HepG2 (cell line): ENCODE measurements around the gene IL17C. TPM values are rescaled to one million over a fixed set of nuclear protein-coding genes. Genes with fewer than 3 reads are reported as not detected.
A peak's percentile ranks its signal among the peaks of the same experiment; 100 is the strongest.

Experiments used
- FOXA3 ChIP-seq: IDR thresholded peaks from 2 replicates; pipeline ENCODE4 v1.6.1; 2016; ENCODE audit warnings: missing genetic modification reagents, missing compliant biosample characterization
- HMG20A ChIP-seq: IDR thresholded peaks from 2 replicates; pipeline ENCODE4 v1.6.1; 2016; ENCODE audit warnings: borderline replicate concordance
- IKZF1 ChIP-seq: fragments of 450-650 bp; IDR thresholded peaks from 2 replicates; pipeline ENCODE4 v1.7.1; 2016
- KDM5A ChIP-seq: fragments of 200-600 bp; sonication (generic); IDR thresholded peaks from 2 replicates; pipeline ENCODE4 v1.7.0; 2018; ENCODE audit warnings: antibody characterized with exemption, mild to moderate bottlenecking, low read length, borderline replicate concordance
- LCORL ChIP-seq, 2 experiments: fragments of 450-650 bp in 1 of 2; sonication (generic) in 1 of 2; formaldehyde crosslinking in 1 of 2; IDR thresholded peaks; 2 replicates each; pipeline versions ENCODE4 v1.5.0 to v1.6.1; 2017 to 2020; ENCODE audit warnings: antibody characterized with exemption in 1 of 2, missing genetic modification reagents in 1 of 2
- MBNL3 ChIP-seq: fragments of 250-450 bp; sonication (Bioruptor Pico); conservative IDR thresholded peaks from 2 replicates; pipeline ENCODE4 v1.8.0; 2022; ENCODE audit warnings: mild to moderate bottlenecking, inconsistent platforms
- NCOA1 ChIP-seq: sonication (generic); formaldehyde crosslinking; IDR thresholded peaks from 2 replicates; pipeline ENCODE4 v1.9.0; 2021; ENCODE audit warnings: missing genetic modification reagents
- SAP130 ChIP-seq: IDR thresholded peaks from 2 replicates; pipeline ENCODE4 v1.6.1; 2016; ENCODE audit warnings: low read depth
- SP2 ChIP-seq: sonication (generic); formaldehyde crosslinking; IDR thresholded peaks from 2 replicates; pipeline ENCODE4 v1.5.1; 2020; ENCODE audit warnings: mild to moderate bottlenecking, missing genetic modification reagents
- TCF12 ChIP-seq, 2 experiments: fragments of 450-650 bp in 1 of 2; sonication (generic) in 1 of 2; formaldehyde crosslinking in 1 of 2; IDR thresholded peaks; 2 replicates each; pipeline versions ENCODE4 v1.6.1 to v1.8.0; 2017 to 2022; ENCODE audit warnings: antibody characterized with exemption in 1 of 2, mild to moderate bottlenecking in 1 of 2, missing genetic modification reagents in 1 of 2, moderate library complexity in 1 of 2
- THYN1 ChIP-seq: sonication (generic); formaldehyde crosslinking; IDR thresholded peaks from 2 replicates; pipeline ENCODE4 v1.8.1; 2023; ENCODE audit warnings: low read depth, mild to moderate bottlenecking, moderate library complexity, missing genetic modification reagents, borderline replicate concordance
- TOE1 ChIP-seq: sonication (generic); formaldehyde crosslinking; IDR thresholded peaks from 2 replicates; pipeline ENCODE4 v1.4.0; 2020; ENCODE audit warnings: mild to moderate bottlenecking, missing genetic modification reagents
- XRCC5 ChIP-seq: fragments of 200-400 bp; formaldehyde crosslinking; optimal IDR thresholded peaks from 2 replicates; pipeline ENCODE3; 2017; ENCODE audit warnings: mild to moderate bottlenecking, low read length
- ZBTB21 ChIP-seq: sonication (generic); formaldehyde crosslinking; IDR thresholded peaks from 2 replicates; pipeline ENCODE4 v1.4.0; 2020; ENCODE audit warnings: missing genetic modification reagents
- ZNF224 ChIP-seq: sonication (generic); formaldehyde crosslinking; IDR thresholded peaks from 2 replicates; pipeline ENCODE4 v1.5.0; 2020; ENCODE audit warnings: mild to moderate bottlenecking, missing genetic modification reagents
- ZNF235 ChIP-seq: sonication (generic); formaldehyde crosslinking; IDR thresholded peaks from 2 replicates; pipeline ENCODE4 v1.8.1; 2023; ENCODE audit warnings: mild to moderate bottlenecking, missing genetic modification reagents, borderline replicate concordance
- ZNF383 ChIP-seq: sonication (generic); formaldehyde crosslinking; IDR thresholded peaks from 2 replicates; pipeline ENCODE4 v1.4.0; 2020; ENCODE audit warnings: missing genetic modification reagents, mild to moderate bottlenecking, borderline replicate concordance
- ZNF549 ChIP-seq: sonication (generic); formaldehyde crosslinking; IDR thresholded peaks from 2 replicates; pipeline ENCODE4 v1.5.0; 2020; ENCODE audit warnings: missing genetic modification reagents
- ZNF589 ChIP-seq: sonication (generic); formaldehyde crosslinking; conservative IDR thresholded peaks from 2 replicates; pipeline ENCODE4 v1.8.0; 2022; ENCODE audit warnings: mild to moderate bottlenecking, moderate library complexity, missing genetic modification reagents
- ZNF737 ChIP-seq: sonication (generic); formaldehyde crosslinking; IDR thresholded peaks from 2 replicates; pipeline ENCODE4 v1.5.0; 2020; ENCODE audit warnings: missing genetic modification reagents, mild to moderate bottlenecking, borderline replicate concordance
- ZNF761 ChIP-seq: sonication (generic); formaldehyde crosslinking; conservative IDR thresholded peaks from 2 replicates; pipeline ENCODE4 v1.4.0; 2020; ENCODE audit warnings: mild to moderate bottlenecking, missing genetic modification reagents
- ZNF790 ChIP-seq: sonication (generic); formaldehyde crosslinking; IDR thresholded peaks from 2 replicates; pipeline ENCODE4 v1.8.0; 2022; ENCODE audit warnings: missing genetic modification reagents, mild to moderate bottlenecking, borderline replicate concordance
- polyA plus RNA-seq, 8 experiments: library from polyadenylated mRNA; depleted of rRNA in 3 of 8; stranded (reverse) in 7 of 8; unstranded in 1 of 8; fragments of >200 nt; fragmentation: Illumina TruSeq in 4 of 8; extraction: Trizol in 4 of 8; gene quantifications; 2 replicates each; pipeline versions ENCODE4 v1.2.1 to v1.2.3, GENCODE V29; 2011 to 2016; ENCODE audit warnings: low read depth in 4 of 8, missing spikeins in 1 of 8, mixed read lengths in 1 of 8; ENCODE audit not compliant: insufficient read depth in 1 of 8
- total RNA-seq, 5 experiments: library from RNA; depleted of rRNA; stranded (reverse); fragments of >200 nt; fragmentation: Illumina TruSeq; extraction: Trizol; gene quantifications; 2 replicates each; pipeline ENCODE4 v1.2.3, GENCODE V29; 2016; ENCODE audit warnings: low read depth in 1 of 5
- TF ChIP-seq, protein P1 (sequence below): sonication (generic); formaldehyde crosslinking; IDR thresholded peaks from 2 replicates; pipeline ENCODE4 v1.8.1; 2023; ENCODE audit warnings: mild to moderate bottlenecking, inconsistent platforms, moderate library complexity, missing genetic modification reagents, borderline replicate concordance
- TF ChIP-seq, protein P2 (sequence below): sonication (generic); formaldehyde crosslinking; IDR thresholded peaks from 2 replicates; pipeline ENCODE4 v1.4.0; 2020; ENCODE audit warnings: missing genetic modification reagents
- TF ChIP-seq, protein P3 (sequence below): sonication (generic); formaldehyde crosslinking; IDR thresholded peaks from 2 replicates; pipeline ENCODE4 v1.5.0; 2020; ENCODE audit warnings: mild to moderate bottlenecking, missing genetic modification reagents

IL17C gene
- total and polyA plus RNA-seq, 2 of the 13 experiments (the other 11 are each of a cell fraction or from before 2014, with no cell fraction given): not detected

DNA sequence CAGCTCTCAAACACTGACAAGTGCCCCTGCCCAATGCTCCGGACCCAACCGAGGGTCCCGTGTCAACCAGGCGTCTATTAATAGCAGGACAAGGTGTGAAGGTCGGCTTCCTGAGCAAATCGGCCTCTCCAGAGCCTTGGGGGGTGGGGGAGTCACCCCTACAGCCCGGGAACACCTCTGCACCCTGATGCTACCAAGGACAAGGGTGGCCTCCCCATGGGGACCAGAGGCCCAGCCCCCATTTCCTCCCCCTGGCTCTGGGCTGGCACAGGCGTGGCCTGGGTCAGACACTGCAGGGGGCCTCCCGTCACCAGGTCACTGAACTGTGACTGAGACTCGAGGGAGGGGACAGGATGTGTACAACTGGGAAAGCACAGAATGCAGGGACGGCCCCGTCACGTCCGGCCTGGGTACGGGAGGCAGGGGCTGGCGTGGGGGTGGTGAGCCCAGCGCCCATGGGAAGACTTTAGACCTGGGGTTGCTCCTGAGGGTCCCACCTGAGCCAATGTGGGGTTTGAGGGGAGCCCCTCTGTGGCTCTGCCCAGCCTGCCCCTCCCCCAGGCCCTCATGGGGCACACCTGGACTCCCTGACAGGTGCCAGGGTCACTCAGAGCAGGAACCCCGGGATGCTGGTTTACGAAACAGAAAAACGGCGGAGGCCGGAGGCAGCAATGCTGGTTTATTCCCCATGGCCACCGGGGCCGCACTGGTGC is 13.1 kb downstream of the IL17C start (continued):
- TF ChIP-seq ZNF224 (CRISPR knock-in tag): no peak
- no peak for TF ChIP-seq IKZF1
- TF ChIP-seq ZNF589 (CRISPR knock-in tag): no peak
- no peak for TF ChIP-seq ZNF761 (CRISPR knock-in tag)
- no peak for TF ChIP-seq ZNF549 (CRISPR knock-in tag)
- TF ChIP-seq NCOA1 (CRISPR knock-in tag): peak; percentile 9; the same call in 1 of the 2 replicates
- TF ChIP-seq, protein P1, sequence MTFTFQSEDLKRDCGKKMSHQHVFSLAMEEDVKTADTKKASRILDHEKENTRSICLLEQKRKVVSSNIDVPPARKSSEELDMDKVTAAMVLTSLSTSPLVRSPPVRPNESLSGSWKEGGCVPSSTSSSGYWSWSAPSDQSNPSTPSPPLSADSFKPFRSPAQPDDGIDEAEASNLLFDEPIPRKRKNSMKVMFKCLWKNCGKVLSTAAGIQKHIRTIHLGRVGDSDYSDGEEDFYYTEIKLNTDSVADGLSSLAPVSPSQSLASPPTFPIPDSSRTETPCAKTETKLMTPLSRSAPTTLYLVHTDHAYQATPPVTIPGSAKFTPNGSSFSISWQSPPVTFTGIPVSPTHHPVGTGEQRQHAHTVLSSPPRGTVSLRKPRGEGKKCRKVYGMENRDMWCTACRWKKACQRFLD (CRISPR knock-in tag): no peak
- TF ChIP-seq, protein P2, sequence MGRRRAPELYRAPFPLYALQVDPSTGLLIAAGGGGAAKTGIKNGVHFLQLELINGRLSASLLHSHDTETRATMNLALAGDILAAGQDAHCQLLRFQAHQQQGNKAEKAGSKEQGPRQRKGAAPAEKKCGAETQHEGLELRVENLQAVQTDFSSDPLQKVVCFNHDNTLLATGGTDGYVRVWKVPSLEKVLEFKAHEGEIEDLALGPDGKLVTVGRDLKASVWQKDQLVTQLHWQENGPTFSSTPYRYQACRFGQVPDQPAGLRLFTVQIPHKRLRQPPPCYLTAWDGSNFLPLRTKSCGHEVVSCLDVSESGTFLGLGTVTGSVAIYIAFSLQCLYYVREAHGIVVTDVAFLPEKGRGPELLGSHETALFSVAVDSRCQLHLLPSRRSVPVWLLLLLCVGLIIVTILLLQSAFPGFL (CRISPR knock-in tag): no peak; the same call in 1 of the 2 replicates
- no peak; the same call in 1 of the 2 replicates for TF ChIP-seq ZNF790 (CRISPR knock-in tag)
- TF ChIP-seq ZBTB21 (CRISPR knock-in tag): peak; percentile 66; the same call in 1 of the 2 replicates
- no peak for TF ChIP-seq TCF12 (IDR thresholded peaks at IDR 0.05)
- peak; percentile 69 for TF ChIP-seq TCF12 (CRISPR knock-in tag; IDR thresholded peaks at IDR 0.05)
- no peak; the same call in 1 of the 2 replicates for TF ChIP-seq HMG20A (CRISPR knock-in tag)
- TF ChIP-seq ZNF737: no peak
- TF ChIP-seq, protein P3, sequence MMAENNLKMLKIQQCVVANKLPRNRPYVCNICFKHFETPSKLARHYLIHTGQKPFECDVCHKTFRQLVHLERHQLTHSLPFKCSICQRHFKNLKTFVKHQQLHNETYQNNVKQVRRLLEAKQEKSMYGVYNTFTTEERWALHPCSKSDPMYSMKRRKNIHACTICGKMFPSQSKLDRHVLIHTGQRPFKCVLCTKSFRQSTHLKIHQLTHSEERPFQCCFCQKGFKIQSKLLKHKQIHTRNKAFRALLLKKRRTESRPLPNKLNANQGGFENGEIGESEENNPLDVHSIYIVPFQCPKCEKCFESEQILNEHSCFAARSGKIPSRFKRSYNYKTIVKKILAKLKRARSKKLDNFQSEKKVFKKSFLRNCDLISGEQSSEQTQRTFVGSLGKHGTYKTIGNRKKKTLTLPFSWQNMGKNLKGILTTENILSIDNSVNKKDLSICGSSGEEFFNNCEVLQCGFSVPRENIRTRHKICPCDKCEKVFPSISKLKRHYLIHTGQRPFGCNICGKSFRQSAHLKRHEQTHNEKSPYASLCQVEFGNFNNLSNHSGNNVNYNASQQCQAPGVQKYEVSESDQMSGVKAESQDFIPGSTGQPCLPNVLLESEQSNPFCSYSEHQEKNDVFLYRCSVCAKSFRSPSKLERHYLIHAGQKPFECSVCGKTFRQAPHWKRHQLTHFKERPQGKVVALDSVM (CRISPR knock-in tag): peak; percentile 83
- no peak for TF ChIP-seq LCORL (IDR thresholded peaks at IDR 0.05)
- peak; percentile 96 for TF ChIP-seq LCORL (CRISPR knock-in tag; IDR thresholded peaks at IDR 0.05)
- no peak for TF ChIP-seq SP2
- TF ChIP-seq FOXA3 (CRISPR knock-in tag): peak; percentile 96
- peak; percentile 92 for TF ChIP-seq XRCC5
- TF ChIP-seq THYN1 (CRISPR knock-in tag): no peak
- TF ChIP-seq TOE1: no peak; the same call in 1 of the 2 replicates
- TF ChIP-seq KDM5A: peak; percentile 58; the same call in 1 of the 2 replicates
- TF ChIP-seq ZNF383 (CRISPR knock-in tag): no peak
- no peak for TF ChIP-seq ZNF235 (CRISPR knock-in tag)
- no peak for TF ChIP-seq MBNL3 (CRISPR knock-in tag)
- TF ChIP-seq SAP130: peak; percentile 97
